Psoas muscle (tissue), 8 donors: ENCODE measurements around the gene UBE2E1. TPM values are rescaled to one million over a fixed set of nuclear protein-coding genes. Genes with fewer than 3 reads are reported as not detected.

ENCODE experiments used
- ATAC-seq, 4 donors: fragments of 200-7000 bp; cut with Tn5 transposase; one replicate each; pipeline ENCODE4 v1.9.1; 2020; ENCODE audit warnings: moderate library complexity in 3 of 4, mild to moderate bottlenecking in 2 of 4
- DNase-seq, 2 donors: peaks; one replicate each; pipeline ENCODE4 v3.0.0-alpha.2; 2020
- H3K27ac ChIP-seq: fragments of 200-600 bp; one replicate; pipeline ENCODE4 v1.8.0; 2022
- H3K27me3 ChIP-seq, 3 donors: fragments of 200-600 bp in 1 of 3; one replicate each; pipeline versions ENCODE4 v1.6.1 to v1.8.0; 2013 to 2022; ENCODE audit warnings: low read length in 2 of 3, mild to moderate bottlenecking in 2 of 3, moderate library complexity in 1 of 3; ENCODE audit not compliant: insufficient read depth in 3 of 3
- H3K36me3 ChIP-seq, 2 donors: fragments of 200-600 bp in 1 of 2; one replicate each; pipeline versions ENCODE4 v1.6.1 to v1.8.0; 2013 to 2022; ENCODE audit warnings: low read depth in 1 of 2, mild to moderate bottlenecking in 1 of 2, moderate library complexity in 1 of 2; ENCODE audit not compliant: insufficient read depth in 1 of 2
- H3K4me1 ChIP-seq: fragments of 200-600 bp; one replicate; pipeline ENCODE4 v1.8.0; 2022
- H3K4me3 ChIP-seq: fragments of 200-600 bp; one replicate; pipeline ENCODE4 v1.8.0; 2022; ENCODE audit warnings: mild to moderate bottlenecking
- H3K9me3 ChIP-seq: fragments of 200-600 bp; one replicate; pipeline ENCODE4 v1.8.0; 2022
- WGBS, 3 donors: extraction: QIAGEN DNeasy Blood & Tissue Kit; methylation state at CpG; one replicate each; pipeline versions ENCODE4 v1.1.6 to v1.1.7; 2013; 5-methylcytosine and 5-hydroxymethylcytosine counted together
- intact Hi-C, 2 donors: fragments of 100-400 bp; cut with DNase I; formaldehyde crosslinking; loops; one replicate each; pipeline versions ENCODE4 v1.11.0 to v1.14.2; 2022
- polyA plus RNA-seq, 3 donors: library from polyadenylated mRNA; stranded (reverse); fragments of 200-250 nt; gene quantifications; one replicate each; pipeline ENCODE4 v1.2.3, GENCODE V29; 2013
- total RNA-seq, 4 donors: library from RNA; stranded (reverse); fragmentation: NEBNext Ultra II Directional in 2 of 4; extraction: Animal tissue kit (Norgen Biotek cat#: 25700) in 2 of 4; gene quantifications; one replicate each; pipeline versions ENCODE4 v1.2.1 to v1.2.4, GENCODE V29; 2021 to 2023
- TF ChIP-seq, protein P1 (sequence below): fragments of 200-600 bp; IDR thresholded peaks from one replicate; pipeline ENCODE4 v1.8.0; 2022; ENCODE audit warnings: antibody characterized with exemption
- donor health status: healthy with polysubstance abuse.
- donor health status: DM: no; HTN: no; CAD: no; lungs with moderate emphysema.
- donor health status: Bipolar disorder and iron deficiency.
- donor health status: healthy.
- donor health status: DM: yes; HTN: yes; CAD: no.
- donor health status: DM: no; HTN: no; CAD: no.
- donor health status: DM: no; HTN: no; CAD: no.
- donor health status: DM: yes; HTN: yes; CAD: no.

The UBE2E1 gene
- total and polyA plus RNA-seq, 7 donors = 54.1 to 112 (median 85.9) TPM

DNA sequence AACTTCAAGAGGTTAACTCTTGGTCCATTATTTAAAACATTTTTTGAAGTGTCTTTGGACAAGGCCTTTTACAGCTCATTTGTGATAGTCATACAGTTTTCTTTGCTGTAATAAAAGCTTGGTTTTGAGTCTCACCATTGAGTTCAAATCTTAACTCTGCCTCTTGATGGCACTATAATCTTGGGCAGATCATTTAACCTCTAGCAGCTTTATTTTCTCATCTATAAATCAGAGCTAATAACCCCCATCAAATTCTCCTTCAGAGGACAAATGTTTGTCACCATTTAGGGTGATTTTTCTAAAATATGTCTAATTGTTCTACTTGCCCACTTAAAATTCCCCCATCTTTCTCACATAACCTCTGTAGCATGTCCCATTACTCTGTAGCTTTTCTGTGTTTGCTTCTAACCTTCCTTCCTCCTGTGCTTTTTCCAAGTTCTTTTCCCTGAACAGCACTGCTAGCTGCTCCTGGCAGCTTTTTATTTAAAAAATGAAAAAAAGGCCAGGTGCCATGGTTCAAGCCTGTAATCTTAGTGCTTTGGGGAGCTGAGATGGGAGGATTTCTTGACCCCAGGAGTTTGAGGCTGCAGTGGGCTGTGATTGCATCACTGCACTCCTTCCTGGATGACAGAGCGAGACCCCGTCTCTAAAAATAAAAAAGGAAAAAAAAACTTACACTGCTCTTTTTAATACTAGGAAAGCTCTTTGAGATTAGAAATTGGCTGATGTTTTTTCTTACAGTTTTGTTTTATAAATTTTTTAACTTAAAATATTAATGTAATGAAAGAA, 28.5 kb downstream of the UBE2E1 start:
- Histone ChIP-seq H3K4me1 (peaks cover 62% of the 10 kb centered on the region), H3K27ac (peak overlapping the region; percentile 27), H3K9me3 (no peaks in the 10 kb centered on the region), H3K4me3 (no peak overlapping the region), H3K36me3 (no peaks in the 10 kb centered on the region), H3K27me3 (no peaks in the 10 kb centered on the region)
- ATAC-seq = peak in 3 of 4 donors; percentile 45 to 65 (median 59)
- TF ChIP-seq, protein P1, sequence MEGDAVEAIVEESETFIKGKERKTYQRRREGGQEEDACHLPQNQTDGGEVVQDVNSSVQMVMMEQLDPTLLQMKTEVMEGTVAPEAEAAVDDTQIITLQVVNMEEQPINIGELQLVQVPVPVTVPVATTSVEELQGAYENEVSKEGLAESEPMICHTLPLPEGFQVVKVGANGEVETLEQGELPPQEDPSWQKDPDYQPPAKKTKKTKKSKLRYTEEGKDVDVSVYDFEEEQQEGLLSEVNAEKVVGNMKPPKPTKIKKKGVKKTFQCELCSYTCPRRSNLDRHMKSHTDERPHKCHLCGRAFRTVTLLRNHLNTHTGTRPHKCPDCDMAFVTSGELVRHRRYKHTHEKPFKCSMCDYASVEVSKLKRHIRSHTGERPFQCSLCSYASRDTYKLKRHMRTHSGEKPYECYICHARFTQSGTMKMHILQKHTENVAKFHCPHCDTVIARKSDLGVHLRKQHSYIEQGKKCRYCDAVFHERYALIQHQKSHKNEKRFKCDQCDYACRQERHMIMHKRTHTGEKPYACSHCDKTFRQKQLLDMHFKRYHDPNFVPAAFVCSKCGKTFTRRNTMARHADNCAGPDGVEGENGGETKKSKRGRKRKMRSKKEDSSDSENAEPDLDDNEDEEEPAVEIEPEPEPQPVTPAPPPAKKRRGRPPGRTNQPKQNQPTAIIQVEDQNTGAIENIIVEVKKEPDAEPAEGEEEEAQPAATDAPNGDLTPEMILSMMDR = peak; percentile 39
- 79 to 81% (median 81%) methylated on average over 2 of the region's 2 CpGs for WGBS, 3 donors
- no peak for DNase-seq
- intact Hi-C loops = loop anchor here in 1 of 2 donors (5.0 kb wide), 1 partner anchor 48 kb away; no protein-coding TSS in a partner anchor

DNA sequence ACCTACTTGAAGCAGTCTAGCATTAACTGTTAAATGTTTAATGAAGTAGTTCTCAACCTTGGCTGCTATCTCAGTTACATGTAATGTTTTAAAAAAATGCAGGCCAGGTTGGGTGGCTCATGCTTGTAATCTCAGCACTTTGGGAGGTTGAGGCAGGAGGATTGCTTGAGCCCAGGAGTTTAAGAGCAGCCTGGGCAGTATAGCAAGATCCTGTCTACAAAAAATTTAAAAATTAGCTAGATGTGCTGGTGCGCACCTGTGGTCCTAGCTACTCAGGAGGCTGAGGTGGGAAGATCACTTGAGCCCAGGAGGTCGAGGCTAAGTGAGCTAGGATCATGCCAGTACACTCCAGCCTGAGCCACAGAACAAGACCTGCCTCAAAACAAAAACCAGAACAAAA, 29.3 kb downstream of the UBE2E1 start:
- Histone ChIP-seq H3K4me3 (no peak overlapping the region), H3K27me3 (no peaks in the 10 kb centered on the region), H3K9me3 (no peaks in the 10 kb centered on the region), H3K27ac (no peak overlapping the region), H3K36me3 (no peaks in the 10 kb centered on the region), H3K4me1 (peaks cover 62% of the 10 kb centered on the region)
- WGBS, 3 donors = 85 to 91% (median 87%) methylated on average over 2 of the region's 2 CpGs
- intact Hi-C loops = no loop called here
- TF ChIP-seq, protein P1 = no peak
- DNase-seq (no peak), ATAC-seq (peak in 1 of 4 donors; percentile 21)

DNA sequence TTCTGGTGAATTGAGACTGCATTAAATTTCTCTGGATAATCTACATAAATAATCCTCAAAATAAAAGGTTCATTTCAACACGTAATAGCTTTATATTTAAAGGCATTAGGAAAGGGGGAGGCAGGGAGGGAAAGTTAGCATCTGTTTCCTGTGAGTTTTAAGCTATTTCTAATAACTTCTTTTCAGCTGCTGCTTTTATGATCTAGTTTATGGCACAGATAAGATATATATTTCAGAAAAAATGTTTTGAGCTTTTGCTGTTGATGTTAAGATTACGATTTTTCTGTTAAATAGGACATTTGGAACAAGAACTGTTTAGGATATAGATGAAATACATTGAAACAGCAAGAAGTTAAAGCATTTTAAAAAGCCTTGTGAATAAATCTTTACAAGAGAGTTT, 30.0 kb downstream of the UBE2E1 start:
- TF ChIP-seq, protein P1 = no peak
- H3K27me3 ChIP-seq = no peaks in the 10 kb centered on the region
- WGBS, 3 donors = 75 to 76% (median 75%) methylated on average over 2 of the region's 2 CpGs
- peaks cover 63% of the 10 kb centered on the region for H3K4me1 ChIP-seq
- no peak overlapping the region for H3K4me3 ChIP-seq
- DNase-seq = no peak
- no peaks in the 10 kb centered on the region for H3K9me3 ChIP-seq
- no peaks in the 10 kb centered on the region for H3K36me3 ChIP-seq
- no peak for ATAC-seq
- intact Hi-C loops = no loop called here
- no peak overlapping the region for H3K27ac ChIP-seq

DNA sequence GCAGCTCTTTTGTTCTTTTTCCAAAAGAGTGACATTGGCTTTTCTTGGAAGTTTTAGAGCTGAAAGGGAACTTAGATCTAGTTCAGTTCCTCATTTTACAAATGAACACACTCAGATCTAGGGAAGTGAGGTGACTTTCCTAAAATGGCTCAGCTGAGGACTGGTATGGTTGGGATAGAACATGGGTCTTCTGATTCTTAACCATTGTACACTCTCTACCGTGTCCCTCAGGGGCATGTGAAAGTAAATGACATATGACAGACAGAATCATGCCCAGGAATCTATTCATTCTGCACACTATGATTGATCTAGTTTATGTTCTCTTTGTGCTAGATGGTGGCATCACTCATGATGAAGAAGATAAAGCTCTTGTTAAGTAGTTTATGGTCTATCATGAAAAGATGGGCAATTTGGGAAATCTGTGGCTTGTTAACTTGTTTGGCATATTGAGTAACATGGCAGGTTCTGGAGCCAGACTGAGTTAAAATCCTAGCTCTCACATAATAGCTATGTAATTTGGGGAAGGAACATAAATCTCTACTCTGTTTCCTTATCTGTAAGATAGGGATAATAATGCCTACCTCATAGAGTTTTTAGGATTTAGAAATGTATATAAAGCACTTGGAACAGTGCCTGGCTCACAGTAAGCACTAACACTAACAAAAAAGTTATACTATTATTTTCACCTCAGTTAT, 30.9 kb downstream of the UBE2E1 start:
- WGBS, 3 donors = 17 to 39% (median 19%) methylated on average over 1 of the region's 1 CpG

More for the DNA sequence above, 30.9 kb downstream of the UBE2E1 start:
- H3K27ac ChIP-seq = peak overlapping the region; percentile 51
- no peak for DNase-seq
- H3K4me3 ChIP-seq = no peak overlapping the region
- TF ChIP-seq, protein P1 = no peak
- no peaks in the 10 kb centered on the region for H3K9me3 ChIP-seq
- no peak for ATAC-seq
- H3K4me1 ChIP-seq = peaks cover 66% of the 10 kb centered on the region
- intact Hi-C loops = no loop called here
- H3K27me3 ChIP-seq = no peaks in the 10 kb centered on the region
- no peaks in the 10 kb centered on the region for H3K36me3 ChIP-seq
